Measurements from ENCODE around the gene C2orf74.
"Not testable (repeated sequence)": the region's sequence is repeated elsewhere in the genome, so short reads cannot be mapped to it uniquely, and the experiment has no call there.

C2orf74 gene

GRCh38 chr2:61167579-61167978 lies 5.6 kb downstream of the C2orf74 start:
- DNase-seq (ENCODE audit: extremely low spot score, insufficient read length, low read depth) (no peak), FAIRE-seq (no peak)

- DNase-seq (ENCODE audit: extremely low spot score, insufficient read length, low read depth) (no peak), FAIRE-seq (no peak)
Observed at GRCh38 chr2:61172671-61173070, 10.7 kb downstream of the C2orf74 start.

- FAIRE-seq (no peak), DNase-seq (ENCODE audit: extremely low spot score, insufficient read length, low read depth) (no peak)
Observed at GRCh38 chr2:61173116-61173515, 11.1 kb downstream of the C2orf74 start.

GRCh38 chr2:61175036-61175435 lies 13.0 kb downstream of the C2orf74 start:
- no peak for FAIRE-seq
- no peak for DNase-seq (ENCODE audit: extremely low spot score, insufficient read length, low read depth)

- DNase-seq (ENCODE audit: extremely low spot score, insufficient read length, low read depth) (peak; percentile 96), FAIRE-seq (peak; percentile 76)
Observed at GRCh38 chr2:61176755-61177726, 15.1 kb downstream of the C2orf74 start.

- peak; percentile 35 for FAIRE-seq
- peak; percentile 8 for DNase-seq (ENCODE audit: extremely low spot score, insufficient read length, low read depth)
Observed at GRCh38 chr2:61177727-61178549, 15.9 kb downstream of the C2orf74 start.

- no peak for DNase-seq (ENCODE audit: extremely low spot score, insufficient read length, low read depth)
- peak; percentile 42 for FAIRE-seq
Observed at GRCh38 chr2:61178603-61179545, 16.9 kb downstream of the C2orf74 start.

GRCh38 chr2:61179701-61180639 lies 18.0 kb downstream of the C2orf74 start:
- no peak for FAIRE-seq
- DNase-seq (ENCODE audit: extremely low spot score, insufficient read length, low read depth) = no peak

- no peak for DNase-seq (ENCODE audit: extremely low spot score, insufficient read length, low read depth)
- no peak for FAIRE-seq
Observed at GRCh38 chr2:61180686-61181085, 18.7 kb downstream of the C2orf74 start.

- DNase-seq (ENCODE audit: extremely low spot score, insufficient read length, low read depth) (no peak), FAIRE-seq (no peak)
Observed at GRCh38 chr2:61181382-61182058, 19.5 kb downstream of the C2orf74 start.

- FAIRE-seq (no peak), DNase-seq (ENCODE audit: extremely low spot score, insufficient read length, low read depth) (no peak)
Observed at GRCh38 chr2:61182059-61182383, 20.0 kb downstream of the C2orf74 start.

GRCh38 chr2:61183795-61184194 lies 21.8 kb downstream of the C2orf74 start:
- DNase-seq (ENCODE audit: extremely low spot score, insufficient read length, low read depth) (no peak), FAIRE-seq (no peak)

- FAIRE-seq = no peak
Observed at GRCh38 chr2:61184263-61184662, 22.3 kb downstream of the C2orf74 start.

GRCh38 chr2:61185231-61185728 lies 23.3 kb downstream of the C2orf74 start:
- no peak for DNase-seq (ENCODE audit: extremely low spot score, insufficient read length, low read depth)
- no peak for FAIRE-seq

More at GRCh38 chr2:61184263-61184662, 22.3 kb downstream of the C2orf74 start:
- DNase-seq (ENCODE audit: extremely low spot score, insufficient read length, low read depth) = no peak

- FAIRE-seq = no peak
Observed at GRCh38 chr2:61187085-61187484, 25.1 kb downstream of the C2orf74 start.

GRCh38 chr2:61193670-61194561 lies 31.9 kb downstream of the C2orf74 start:
- FAIRE-seq (no peak), DNase-seq (ENCODE audit: extremely low spot score, insufficient read length, low read depth) (no peak)

More at GRCh38 chr2:61187085-61187484, 25.1 kb downstream of the C2orf74 start:
- no peak for DNase-seq (ENCODE audit: extremely low spot score, insufficient read length, low read depth)

GRCh38 chr2:61194646-61195045 lies 32.7 kb downstream of the C2orf74 start:
- not testable (repeated sequence) for FAIRE-seq; DNase-seq (ENCODE audit: extremely low spot score, insufficient read length, low read depth)
